GM12872 (cell line): ENCODE data around the gene AMMECR1L.

ENCODE experiments used
- TF ChIP-seq, protein P1 (sequence below): IDR thresholded peaks from 3 replicates; pipeline ENCODE4 v1.5.1; 2011; ENCODE audit warnings: low read depth, mild to moderate bottlenecking, low read length, moderate library complexity; ENCODE audit not compliant: insufficient read depth

The AMMECR1L gene

DNA sequence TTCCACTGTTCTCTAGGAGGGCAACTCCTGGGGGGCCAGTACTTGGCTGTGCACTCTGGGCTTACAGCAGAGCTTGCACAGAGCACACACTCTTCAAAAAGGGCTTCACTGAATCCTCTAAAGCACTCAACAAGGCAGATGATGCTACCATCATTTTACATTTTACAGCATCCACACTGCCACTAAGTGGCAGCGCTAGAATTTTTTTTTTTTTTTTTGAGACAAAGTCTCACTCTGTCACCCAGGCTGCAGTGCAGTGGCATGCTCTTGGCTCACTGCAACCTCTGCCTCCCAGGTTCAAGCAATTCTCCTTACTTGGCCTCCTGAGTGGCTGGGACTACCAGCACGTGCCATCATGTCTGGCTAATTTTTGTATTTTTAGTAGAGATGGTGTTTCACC is 8.6 kb downstream of the AMMECR1L start:
- TF ChIP-seq, protein P1, sequence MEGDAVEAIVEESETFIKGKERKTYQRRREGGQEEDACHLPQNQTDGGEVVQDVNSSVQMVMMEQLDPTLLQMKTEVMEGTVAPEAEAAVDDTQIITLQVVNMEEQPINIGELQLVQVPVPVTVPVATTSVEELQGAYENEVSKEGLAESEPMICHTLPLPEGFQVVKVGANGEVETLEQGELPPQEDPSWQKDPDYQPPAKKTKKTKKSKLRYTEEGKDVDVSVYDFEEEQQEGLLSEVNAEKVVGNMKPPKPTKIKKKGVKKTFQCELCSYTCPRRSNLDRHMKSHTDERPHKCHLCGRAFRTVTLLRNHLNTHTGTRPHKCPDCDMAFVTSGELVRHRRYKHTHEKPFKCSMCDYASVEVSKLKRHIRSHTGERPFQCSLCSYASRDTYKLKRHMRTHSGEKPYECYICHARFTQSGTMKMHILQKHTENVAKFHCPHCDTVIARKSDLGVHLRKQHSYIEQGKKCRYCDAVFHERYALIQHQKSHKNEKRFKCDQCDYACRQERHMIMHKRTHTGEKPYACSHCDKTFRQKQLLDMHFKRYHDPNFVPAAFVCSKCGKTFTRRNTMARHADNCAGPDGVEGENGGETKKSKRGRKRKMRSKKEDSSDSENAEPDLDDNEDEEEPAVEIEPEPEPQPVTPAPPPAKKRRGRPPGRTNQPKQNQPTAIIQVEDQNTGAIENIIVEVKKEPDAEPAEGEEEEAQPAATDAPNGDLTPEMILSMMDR: no peak

- TF ChIP-seq, protein P1: no peak
Measured at GRCh38 chr2:127874378-127875269, 11.1 kb downstream of the AMMECR1L start.

DNA sequence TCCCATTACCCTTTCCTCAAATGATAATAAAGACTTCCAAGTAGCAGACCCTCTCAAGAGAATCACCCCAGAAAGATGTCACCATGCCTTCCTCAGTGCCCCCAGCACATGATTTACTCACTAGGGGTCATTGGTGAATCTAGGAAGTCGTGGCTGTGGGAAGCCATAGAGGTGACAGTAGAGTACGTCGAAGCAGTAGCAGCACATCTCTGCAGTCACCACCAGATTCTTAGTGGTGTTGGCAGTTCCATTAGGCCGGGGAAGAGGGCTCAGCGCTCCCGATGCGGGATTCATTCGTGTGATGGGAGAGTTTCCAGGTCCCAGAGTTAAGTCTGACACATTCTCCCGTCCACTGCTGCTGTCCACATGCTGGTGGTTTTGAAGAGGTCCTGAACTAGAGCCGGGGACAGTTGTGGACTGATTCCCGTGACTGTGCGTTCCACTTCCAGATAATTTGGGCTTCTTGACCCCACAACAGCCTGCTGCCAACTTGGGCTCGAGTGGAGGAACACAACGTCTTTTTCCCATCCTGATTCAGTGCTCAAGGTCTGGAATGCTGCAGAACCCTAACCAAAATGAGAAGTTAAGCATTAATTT is 12.0 kb downstream of the AMMECR1L start:
- TF ChIP-seq, protein P1: no peak

DNA sequence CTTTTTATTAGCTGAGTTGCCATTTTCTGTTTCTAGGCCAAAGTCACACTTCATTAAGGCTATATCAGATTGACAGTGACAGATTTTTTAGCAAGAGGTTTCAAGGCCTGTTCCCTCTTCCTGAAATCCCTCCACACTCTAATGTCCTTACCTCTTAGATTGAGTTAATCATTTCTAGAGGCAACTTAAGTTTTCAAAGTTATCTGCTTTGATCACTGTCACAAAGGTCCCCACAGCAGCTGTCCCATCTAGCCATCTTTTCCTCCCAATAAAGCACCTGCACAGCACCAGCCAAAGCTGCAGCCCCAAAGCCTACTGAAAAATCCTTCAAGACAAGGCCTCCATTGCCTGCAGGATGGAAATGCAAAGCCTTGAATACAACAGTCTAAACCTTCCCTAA is 13.4 kb downstream of the AMMECR1L start:
- TF ChIP-seq, protein P1: no peak

- TF ChIP-seq, protein P1: no peak
Measured at GRCh38 chr2:127865926-127866325, 19.8 kb downstream of the AMMECR1L start.

GRCh38 chr2:127864877-127865276 is 20.9 kb downstream of the AMMECR1L start:
- TF ChIP-seq, protein P1: peak; percentile 32; the same call in 1 of the 3 replicates

DNA sequence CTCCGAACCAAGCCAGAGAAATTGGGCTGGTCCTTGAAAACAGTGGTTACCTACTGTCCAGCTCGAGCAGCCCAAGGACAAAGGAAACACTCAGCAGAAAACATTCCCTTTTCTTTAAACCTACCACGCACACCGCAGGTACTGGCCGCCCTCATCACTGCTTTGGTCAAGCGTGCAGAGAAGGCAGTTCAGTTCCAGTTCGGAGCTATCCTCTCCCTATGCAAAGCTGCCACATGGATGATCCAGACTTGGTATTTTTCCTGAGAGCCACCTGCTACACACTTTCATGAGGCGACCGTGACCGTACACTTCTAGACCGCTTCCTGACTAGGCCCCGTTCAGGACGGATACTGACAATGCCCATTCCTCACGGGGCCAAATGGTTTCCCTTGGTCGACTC is 23.5 kb downstream of the AMMECR1L start:
- TF ChIP-seq, protein P1: no peak
